DLD1 (cell line): Measurements from ENCODE around the gene CYP2W1.
"Not testable (repeated sequence)": the region's sequence is repeated elsewhere in the genome, so short reads cannot be mapped to it uniquely, and the experiment has no call there.

Experiments
- in situ Hi-C: cut with HindIII; loops from 2 replicates; pipeline ENCODE4 v1.10.0; 2017; ENCODE audit warnings: low sequenced_read_pairs

The CYP2W1 gene

DNA sequence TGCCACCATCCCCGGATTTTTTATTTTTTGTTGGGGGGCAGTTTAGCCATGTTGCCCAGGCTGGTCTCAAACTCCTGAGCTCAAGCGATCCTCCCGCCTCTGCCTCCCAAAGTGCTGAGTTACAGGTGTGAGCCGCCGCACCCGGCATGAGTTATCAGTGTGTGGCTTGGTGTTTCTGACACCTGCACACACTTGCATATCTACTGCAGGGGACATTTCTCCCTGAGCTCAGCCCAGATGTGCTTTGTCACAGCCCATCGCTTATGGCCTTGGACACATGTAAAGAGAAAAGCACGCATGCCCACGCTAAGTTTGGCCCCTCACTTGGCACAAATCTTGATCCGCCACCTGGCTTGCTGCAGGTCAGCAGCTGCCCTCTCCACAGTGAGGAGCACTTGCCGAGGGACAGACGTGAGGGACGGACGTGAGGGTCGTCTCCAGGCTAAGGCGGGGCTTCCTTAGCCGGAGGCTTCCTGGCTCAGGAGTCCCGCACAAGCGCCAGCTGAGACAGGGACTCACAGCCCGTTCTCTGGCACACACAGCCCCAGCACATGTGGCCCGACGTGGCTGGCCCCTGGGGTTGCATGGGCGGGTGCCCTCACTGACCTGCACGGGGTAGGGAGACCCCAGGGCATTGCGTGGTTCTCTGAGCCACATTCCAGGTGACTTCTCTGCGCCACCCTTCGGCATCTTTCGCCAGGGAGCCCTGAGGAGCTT, 11.8 kb downstream of the CYP2W1 start:
- in situ Hi-C loops = no loop called here

DNA sequence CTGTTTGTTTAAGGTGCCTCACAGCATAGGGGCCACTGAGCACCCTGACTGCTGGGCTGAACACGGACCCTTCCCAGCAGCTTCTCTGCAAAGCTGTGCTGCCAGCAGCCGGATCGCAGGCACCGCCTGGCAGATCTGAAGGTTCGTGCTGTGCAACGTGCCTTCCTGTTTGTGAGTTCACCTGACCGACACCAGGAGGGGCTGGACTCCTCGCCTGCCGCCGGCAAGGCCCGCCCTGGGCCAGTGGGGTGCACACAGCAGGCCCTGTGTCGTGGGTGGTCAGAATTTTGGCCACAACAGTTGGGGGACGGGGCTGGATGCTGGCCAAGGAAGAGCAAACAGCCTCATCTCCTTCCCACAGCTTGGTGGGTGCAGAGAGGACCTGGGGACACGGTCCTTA, 12.6 kb downstream of the CYP2W1 start:
- in situ Hi-C loops = no loop called here

DNA sequence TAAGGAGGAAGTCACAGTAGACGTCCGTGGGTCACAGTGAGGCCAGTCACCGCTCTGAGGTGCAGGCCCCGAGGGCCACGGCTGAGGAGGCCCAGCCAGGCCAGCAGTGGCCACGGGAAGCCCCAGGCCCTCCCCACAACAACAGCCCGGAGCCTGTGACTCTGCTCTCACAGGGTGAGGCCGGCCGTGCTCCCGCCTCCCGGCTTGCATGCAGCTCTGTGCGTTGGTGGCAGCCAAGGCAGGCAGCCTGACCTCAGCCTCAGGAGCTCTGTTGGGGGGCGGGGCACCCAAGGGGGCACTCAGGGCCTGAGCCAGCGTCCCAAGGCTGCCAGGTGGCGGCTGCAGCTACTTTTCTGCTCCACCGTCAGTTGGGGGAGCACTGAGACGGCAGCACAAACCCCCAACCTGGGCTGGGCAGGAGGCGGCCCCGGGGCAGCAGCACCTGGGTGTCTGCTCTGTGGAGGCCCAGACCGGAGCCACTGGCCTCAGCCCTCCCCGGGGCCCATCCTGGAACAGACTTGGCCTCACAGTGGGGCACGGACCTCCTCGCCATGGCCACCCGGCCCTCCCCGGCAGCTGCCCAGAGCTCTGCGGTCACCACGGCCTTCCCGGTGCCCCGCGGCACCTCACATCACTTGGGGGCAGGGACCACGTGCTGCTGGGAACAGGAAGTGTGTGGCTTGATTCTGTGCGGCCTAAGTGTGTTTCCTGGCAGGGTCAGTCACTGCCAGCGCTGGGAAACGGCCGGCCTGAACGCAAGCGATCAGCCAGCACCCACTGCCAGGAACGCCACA, 13.3 kb downstream of the CYP2W1 start:
- in situ Hi-C loops = no loop called here

DNA sequence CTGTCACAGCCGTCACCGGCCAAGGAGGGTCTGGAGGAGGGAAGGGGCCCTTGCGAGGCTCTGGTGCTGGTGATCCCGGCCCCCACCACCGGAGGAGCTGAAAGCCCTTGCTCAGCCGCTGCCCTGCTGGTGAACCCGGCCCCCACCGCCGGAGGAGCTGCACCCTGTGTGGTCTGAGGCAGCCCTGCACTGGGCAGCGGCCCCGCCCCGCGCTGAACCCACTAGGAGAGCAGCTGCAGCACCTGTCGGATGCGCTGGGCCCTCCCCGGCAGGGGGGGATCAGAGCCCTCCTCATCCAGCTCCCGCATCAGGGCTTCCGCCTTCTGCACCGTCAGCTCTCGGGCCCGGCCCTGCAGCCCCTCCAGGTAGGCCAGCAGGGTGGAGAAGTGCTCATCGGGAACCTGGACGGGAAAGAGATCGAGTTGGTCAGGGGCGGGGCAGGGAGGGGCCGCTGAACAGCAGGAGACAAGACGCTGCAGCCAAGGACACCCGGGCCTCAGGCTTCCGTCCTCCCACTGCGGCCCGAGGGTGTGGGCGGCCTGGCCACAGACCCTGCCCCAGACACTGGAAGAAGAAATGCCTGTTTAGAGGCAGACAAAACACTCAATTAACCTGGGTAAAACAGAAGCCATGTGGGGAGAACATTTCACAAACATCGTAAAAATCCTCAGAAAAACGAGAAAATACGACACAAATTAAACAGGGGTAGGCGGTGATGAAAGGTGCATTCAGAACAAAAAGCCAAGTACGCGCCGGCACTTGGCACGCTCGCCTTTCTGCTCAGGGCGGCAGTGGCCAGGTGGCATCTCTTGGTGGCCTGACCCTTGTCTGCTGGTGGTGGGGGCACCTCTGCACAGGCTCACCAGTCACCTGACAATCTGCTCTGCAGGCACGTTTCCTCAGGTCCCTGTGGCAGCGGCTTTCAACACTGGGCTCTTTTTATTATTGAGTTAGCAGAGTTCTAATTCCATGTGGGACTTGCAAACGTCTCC, 14.7 kb downstream of the CYP2W1 start:
- in situ Hi-C loops = no loop called here

DNA sequence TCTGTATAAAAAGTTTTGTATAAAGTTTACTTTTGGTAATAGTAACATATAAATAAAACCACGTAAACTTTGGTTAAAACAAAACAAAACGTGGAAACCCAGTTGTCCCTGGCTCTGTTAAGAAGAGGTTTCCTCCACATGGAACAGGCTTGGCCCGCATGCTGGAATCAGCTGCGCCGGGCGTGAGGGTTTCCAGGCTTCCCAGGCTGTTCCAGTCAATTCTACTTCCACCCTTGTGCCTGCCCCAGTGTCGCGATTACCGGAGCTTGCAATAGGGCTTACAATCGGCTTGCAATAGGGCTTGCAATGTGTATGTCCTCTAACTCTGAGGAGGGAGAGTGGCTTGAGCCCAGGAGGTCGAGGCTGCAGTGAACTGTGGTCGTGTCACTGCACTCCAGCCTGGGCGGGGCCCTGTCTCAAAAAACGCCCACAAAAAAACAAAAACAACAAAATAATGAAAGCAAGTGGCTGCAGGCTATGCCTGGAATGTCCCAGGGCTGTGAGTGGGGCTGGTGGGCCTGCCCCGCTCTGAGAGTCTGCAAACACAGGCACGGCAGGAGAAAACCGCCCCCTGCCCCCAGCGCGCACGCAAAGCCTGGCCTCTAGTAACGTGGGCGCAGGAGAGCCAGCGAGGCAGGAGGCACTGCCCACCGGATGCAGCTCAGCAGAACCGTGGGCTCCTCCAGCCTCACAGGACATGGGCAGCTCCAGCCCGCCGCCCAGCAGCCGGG, 16.3 kb downstream of the CYP2W1 start:
- in situ Hi-C loops = no loop called here

DNA sequence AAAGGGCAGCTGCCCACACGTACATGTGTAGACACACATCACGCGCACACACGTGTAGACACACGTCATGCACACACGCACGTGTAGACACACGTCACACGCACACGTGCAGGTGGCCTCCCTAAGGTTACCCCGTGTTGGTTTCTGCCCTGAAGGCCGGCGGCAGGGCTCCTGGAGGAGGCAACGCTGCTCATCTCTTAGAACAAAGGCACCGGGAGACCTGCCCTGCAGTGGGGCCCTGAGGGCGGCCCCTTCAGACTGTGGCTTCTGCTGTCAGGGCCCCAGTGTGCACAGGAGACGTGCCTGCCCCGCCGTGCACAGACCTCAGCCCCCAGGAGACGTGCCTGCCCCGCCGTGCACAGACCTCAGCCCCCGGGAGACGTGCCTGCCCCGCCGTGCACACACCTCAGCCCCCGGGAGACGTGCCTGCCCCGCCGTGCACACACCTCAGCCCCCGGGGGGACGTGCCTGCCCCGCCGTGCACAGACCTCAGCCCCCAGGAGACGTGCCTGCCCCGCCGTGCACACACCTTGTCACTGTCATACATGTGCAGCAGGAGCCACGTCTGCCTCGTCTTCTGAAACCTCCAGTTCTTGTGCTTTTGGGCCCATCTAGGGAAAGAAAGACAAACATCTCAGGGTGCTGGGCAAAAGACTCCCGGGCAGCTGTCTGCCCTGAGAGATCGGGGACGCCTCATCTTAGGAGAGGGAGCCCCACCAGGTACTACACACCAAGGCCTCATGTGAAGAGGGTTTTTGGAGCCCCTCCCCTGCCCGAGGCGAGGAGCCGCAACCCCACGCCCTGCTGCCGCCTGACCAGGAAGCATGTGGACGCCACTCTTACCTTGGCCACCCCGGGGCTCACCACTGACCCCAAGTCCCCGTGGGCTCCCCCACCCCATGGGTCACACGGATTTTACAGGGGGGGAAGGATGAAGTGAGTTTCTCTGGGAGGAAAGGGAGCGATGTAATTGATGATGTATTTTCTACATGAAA, 17.3 kb downstream of the CYP2W1 start:
- in situ Hi-C loops = no loop called here

DNA sequence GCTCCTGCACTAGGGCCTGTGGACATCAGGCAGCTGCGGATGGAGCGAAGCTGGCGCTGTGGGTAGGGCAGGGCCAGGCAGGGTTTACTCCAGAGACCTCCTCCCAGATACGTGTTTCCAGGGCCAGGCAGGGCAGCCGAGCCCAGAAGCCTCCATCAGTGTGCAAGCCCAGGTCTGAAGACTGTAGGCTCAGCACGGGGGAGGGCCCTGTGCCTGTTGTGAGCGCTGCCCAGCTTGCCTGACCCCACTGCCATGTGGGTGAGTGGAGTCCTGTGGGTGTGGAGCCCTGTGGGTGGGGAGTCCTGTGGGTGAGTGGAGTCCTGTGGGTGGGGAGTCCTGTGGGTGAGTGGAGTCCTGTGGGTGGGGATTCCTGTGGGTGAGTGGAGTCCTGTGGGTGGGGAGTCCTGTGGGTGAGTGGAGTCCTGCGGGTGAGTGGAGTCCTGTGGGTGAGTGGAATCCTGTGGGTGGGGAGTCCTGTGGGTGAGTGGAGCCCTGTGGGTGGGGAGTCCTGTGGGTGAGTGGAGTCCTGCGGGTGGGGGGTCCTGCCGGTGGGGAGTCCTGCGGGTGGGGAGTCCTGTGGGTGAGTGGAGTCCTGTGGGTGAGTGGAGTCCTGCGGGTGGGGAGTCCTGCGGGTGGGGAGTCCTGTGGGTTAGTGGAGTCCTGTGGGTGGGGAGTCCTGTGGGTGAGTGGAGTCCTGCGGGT, 18.2 kb downstream of the CYP2W1 start:
- in situ Hi-C loops = not testable (repeated sequence)

DNA sequence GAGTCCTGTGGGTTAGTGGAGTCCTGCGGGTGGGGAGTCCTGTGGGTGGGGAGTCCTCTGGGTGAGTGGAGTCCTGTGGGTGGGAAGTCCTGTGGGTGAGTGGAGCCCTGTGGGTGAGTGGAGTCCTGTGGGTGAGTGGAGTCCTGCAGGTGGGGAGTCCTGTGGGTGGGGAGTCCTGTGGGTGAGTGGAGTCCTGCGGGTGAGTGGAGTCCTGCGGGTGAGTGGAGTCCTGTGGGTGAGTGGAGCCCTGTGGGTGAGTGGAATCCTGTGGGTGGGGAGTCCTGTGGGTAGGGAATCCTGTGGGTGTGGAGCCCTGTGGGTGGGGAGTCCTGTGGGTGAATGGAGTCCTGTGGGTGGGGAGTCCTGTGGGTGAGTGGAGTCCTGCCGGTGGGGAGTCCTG, 19.0 kb downstream of the CYP2W1 start:
- in situ Hi-C loops = not testable (repeated sequence)

DNA sequence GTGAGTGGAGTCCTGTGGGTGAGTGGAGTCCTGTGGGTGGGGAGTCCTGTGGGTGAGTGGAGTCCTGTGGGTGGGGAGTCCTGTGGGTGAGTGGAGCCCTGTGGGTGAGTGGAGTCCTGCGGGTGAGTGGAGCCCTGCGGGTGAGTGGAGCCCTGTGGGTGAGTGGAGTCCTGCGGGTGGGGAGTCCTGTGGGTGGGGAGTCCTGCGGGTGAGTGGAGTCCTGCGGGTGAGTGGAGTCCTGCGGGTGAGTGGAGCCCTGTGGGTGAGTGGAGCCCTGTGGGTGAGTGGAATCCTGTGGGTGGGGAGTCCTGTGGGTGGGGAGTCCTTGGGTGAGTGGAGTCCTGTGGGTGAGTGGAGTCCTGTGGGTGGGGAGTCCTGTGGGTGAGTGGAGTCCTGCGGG, 19.5 kb downstream of the CYP2W1 start:
- in situ Hi-C loops = not testable (repeated sequence)

DNA sequence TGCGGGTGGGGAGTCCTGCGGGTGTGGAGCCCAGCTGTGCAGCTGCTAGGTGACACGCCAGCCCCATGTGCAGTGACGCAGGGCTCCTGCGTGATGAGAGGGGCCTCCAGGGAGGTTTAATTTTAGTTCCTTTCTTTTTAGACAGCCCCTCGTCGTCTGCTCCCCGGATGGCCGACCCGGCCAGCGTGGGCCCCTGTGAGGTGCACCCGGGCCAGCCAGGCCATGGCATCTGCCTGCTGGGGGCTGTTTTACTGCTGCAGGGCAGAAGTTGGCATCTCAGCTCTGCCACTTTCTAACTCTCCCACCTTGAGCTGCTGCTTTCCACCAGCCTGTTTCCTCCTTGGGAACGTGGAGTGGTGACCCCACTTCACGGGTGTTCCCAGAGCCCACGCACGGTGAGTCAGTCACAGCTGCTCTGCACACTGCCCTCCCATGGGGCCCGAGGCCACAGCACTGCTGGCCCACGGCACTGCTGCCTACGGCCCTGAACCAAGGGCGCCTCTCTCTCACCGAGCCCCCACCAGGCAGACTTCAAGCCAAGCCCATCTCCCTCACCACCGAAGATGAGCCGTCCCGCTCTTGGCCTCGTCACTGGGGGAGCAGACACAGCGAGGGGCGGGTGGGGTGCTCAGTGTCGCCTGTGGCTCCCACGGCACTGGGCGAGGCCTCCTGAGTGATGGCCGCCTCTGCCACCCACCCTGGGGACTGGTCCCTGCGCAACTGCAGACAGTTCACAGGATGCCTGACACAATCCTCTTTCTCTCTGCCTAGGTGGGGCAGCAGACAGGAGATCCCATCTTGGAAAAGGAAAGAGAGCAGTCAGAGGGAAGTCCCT, 21.3 kb downstream of the CYP2W1 start:
- in situ Hi-C loops = no loop called here

DNA sequence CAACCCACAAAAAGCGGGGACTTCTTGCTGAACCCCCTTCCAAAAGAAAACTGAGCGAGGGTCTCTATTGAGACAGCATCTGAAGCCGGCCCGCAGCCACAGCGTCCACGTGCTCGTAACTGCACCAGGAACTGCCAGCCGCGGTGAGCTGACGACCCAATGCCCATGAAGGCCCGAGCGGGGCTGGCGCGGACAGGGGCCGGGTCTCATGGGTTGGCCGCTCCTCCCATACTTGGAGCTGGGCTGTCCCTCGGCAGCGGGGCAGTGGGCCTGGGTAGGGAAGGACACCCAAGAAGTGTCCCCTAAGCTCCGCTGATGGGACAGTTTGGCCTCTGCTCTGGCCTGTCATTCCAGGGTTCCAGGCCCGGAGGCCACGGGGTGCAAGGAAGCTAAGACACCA, 22.3 kb downstream of the CYP2W1 start:
- in situ Hi-C loops = no loop called here

DNA sequence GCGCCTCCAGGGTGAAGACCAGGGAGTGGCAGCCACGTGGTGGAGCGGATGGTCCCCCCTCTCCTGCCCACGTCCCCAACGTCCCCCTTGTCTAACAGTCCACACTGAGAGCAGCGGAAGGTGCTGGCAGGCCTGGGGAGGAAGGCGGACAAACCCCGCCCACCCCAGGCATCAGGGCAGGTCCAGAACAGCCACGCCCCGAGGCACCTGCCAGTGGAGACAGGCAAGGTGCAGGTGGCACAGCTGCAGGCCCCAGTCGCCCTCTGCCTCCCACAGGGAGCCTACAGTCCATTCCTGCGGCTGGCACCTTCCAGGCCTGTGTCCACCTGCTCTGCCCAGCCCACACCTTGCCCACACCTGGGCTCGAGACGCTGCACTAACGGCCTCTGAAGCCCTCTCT, 24.9 kb downstream of the CYP2W1 start:
- in situ Hi-C loops = no loop called here

DNA sequence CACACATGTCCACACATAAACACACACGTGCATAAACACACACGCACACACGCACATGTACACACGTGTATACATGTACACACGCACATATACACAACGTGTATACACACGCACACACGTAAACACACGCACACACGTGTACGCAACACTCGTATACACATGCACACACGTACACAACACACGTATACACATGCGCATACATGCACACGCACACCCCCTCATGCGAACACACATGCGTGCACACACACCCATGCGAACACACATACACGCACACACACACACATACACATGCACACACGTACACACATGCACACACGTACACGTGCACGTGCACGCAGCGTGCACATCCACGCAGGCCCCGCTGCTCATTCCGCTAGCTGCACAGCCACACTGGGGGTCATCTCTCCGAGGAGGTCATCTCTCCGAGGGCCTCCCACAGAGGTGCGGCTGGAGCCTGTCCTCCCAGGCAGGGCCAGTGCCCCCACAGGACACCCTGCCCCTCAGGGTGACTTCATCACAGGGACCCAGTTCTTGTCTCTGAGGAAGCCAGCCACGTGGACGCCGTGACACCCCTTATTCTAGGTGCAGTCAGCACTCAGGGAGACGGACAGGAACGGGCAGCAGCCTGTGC, 25.9 kb downstream of the CYP2W1 start:
- in situ Hi-C loops = no loop called here

DNA sequence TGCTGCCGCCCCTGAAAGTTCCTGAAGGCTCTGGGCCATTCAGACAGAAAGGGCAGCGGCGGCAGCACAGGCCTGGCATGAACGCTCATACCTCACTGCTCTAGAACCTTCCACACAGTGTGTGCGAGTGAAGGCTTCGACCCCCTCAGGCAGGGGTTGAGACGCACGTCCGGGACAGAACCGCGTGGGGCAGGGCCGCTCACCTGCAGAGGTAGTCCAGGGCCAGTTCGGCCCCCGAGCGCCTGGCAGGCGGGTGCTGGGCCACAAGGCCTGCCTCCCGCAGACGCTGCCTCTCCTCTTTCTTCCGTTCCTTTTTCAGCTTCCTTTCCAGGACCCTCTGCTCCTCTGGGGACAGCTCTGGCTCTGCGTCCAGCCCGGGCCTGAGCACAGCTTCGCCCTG, 26.8 kb downstream of the CYP2W1 start:
- in situ Hi-C loops = no loop called here

DNA sequence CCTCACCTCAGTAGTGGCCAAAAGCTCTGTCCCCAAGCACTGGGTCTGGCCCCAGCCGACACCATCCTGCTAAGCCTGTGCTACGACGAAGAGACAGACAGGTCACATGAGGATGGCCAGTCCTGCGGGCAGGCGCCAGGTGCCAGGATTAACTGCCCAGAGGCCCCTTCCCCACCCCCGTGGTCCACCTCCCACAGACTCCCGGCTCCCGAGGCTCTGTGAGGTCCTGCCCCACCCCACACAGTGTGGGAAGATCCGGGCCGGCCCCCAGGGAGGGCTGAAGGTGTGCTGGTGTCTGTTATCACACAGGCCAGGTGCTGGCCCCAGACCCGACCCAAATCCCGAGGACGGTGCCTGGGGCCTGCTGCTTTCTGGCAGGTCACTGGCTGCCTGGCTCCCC, 27.2 kb downstream of the CYP2W1 start:
- in situ Hi-C loops = no loop called here

DNA sequence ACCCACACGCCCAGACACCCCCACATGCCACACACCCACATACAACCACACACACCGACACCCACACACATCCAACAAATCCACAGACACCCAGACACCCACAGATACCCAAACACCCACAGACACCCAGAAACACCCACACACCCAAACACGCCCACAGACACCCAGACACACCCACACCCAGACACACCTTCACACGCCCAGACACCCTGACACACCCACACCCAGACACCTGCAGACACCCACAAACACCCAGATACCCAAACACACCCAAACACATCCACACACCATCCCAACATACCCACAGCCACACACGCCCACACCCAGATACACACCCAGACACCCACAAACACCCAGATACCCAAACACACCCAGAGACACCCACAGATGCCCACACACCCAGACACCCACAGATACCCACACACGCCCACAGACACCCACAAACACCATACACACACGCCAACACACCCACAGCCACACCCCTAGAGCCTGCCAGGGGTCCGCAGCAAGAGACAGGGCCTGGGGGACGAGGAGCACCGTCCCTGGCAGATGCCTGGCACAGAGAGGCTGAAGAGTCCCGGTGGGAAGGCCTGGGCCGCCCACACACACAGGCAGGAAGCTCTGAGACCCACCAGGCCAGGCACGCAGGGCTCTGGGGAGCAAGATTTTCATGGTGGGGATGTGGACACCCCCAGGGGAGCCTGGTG, 28.5 kb downstream of the CYP2W1 start:
- in situ Hi-C loops = no loop called here
